CD1c-positive myeloid dendritic cell (primary cell): ENCODE data around the gene BARX2.

Experiments used
- DNase-seq: peaks from one replicate; pipeline ENCODE4 v3.0.0-alpha.2; 2016; ENCODE audit errors: extremely low spot score

Gene BARX2

DNA sequence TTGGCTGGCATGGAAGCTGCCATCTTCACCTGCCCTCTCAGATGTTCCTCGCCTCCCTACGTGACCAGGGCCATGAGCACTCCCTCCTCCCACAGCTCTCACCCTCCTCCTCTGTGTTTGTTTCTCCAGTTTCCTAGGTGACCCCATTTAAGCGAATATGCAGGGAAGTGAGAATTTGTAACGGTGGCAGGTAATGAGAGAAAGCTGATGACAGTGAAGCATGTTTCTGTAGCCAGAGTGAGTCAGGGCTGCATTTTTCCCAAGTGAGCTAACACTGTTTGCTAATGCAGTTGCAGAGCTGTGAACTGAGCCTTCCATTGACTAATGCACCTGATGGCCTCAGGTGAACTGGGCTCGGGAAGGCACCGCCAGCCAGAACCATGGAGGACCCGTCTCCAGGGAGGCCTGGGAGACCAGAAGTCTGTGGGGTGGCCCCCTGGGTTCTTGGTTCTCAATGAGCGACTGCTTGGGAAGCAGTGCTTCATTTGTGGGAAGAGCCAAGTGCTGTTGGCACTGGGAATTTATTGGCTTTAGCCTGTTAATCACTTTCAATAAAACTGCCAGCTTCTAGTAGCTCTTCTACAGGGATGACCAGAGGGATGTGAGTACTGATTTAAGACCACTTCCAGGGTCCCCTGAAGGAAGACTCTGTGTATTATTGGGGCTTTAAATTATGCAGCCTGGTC is 64.5 kb downstream of the BARX2 start:
- no peak for DNase-seq

DNA sequence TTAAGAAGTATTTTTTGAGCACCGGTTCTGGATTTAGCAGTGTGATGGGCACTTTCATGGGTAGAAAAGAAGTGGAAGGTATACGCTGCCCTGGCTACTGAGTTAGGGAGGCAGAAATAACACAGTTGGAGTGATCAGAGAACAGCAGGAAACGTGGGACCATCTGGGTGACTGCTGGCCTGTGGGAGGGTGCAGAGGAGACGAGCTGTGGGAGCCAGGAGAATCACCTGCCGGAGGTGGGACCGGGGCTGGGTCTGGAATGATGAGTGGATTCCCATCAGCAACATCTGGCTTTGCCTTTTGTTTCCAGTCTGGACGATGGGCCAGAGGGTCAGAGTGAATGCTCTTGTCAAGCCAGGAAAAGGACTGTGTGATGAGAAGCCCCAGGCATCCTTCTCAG is 66.5 kb downstream of the BARX2 start:
- DNase-seq, result no peak

DNA sequence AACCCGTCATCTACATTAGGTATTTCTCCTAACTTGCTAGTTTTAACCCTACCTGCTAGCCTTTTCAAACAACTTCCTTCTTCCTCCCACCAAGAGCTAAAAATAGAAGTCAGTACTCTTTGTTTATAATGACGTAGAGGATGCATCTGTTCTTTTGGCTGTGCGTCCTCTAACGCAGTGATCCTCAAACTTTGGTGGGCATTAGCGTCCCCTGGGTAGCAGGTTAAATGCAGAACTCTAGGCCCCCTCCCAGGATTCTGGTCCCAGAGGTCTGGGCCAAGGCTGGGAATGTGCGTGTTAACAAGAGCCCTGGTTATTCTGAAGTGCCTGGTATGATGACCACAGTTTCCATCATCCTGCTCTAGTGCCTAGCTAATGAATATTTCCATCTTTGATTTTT is 67.6 kb downstream of the BARX2 start:
- DNase-seq, result no peak

DNA sequence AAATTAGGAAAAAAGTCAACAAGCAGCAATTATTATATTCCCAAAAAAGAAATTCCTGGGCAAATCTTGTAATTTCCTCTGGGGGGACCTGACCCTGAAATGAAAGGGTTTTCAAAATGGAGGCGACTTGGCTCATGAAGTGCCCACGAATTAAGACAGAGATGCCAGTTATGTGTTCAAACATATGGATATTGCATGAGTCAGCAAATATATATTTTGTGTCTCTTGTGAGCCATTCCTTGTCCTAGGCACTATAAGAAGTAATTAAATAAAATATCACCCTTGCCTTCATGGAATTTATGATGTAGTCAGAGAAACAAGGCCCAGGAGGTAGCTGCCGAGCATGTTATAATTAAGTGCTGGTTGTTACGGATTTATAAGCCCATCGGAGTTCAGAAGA is 68.6 kb downstream of the BARX2 start:
- DNase-seq, result no peak

DNA sequence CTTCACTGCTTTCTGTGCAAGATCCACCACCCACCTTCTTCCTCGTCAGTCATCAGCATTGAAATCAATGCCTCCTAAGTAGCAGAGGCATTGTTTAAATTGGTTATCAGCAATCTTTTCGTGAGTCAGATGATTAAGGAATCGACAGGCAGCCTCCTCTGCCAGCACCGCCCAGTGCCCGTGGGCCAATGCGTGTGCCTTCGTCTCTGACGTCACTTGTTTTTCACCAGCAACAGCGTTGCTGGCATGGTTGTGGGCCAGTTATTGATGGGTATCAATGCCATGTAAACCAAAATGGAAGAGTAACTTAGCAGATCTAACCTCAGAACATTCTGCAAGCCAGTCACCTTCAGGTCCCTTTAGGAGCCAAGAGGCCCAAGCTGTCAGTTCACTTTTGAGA is 69.6 kb downstream of the BARX2 start:
- DNase-seq, result no peak

DNA sequence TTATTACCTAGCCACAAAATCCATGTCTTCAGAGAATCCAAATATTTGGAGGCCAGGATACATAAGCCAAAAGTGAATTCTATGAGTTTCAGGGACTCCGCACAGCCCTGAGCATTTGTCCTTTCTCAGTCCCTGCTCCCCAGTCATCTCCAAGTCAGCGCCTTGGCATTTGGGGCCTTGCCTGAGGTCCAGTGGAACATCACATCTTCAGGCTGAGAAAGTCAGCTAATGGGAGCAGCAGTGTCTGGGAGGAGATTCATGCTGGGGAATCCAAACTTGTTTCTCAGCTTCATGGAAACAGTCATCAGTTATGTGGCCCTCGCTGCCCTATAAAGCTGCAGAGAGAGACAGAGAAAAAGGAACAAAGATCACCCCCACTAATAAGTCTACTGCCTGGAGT is 70.9 kb downstream of the BARX2 start:
- DNase-seq, result no peak

DNA sequence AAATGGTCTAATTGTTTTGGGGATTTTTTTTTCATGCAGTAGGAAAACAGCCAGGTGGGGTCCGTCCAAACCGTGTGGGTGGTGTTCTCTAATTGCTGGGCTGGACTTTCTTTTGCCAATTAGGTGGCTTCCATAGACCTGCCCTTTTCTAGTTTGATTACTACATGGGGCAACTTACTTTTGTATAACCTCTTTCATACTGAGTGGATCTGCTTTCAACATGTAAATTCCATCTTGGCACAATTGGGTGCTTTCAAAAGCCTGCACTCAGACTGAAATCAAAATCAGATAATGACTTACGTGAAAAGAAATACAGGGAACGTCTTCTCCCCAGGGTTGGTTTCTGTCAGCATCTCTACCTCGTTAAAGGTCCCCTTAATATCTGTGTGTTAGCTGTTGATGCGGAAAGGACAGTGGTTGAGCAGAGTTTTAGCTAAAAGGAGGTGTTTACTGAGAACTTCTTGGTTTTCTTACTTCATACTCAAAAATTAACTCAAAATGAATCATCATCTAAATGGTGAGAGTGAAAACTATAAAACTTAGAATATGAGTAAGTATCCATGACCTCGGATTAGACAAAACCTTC is 72.1 kb downstream of the BARX2 start:
- DNase-seq, result no peak

DNA sequence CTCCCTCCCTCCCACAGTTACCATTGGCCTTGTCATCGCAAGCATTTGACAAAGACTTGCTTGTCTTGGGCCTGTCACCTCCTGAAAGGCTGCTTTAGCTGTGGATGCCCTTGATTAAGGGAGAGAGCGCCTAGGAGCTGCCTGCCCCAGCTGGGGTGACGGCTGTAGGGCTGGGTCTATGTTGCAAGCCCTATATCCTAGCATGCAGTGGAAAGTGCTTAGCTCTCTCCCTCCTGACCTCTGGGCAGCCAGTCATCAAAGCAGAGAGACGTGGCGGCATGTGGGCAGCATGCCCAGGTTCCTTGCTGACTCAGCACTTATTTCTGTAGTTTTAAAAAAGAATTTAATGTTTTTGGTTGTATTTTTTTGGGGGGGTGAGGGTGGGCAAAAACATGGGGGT is 75.9 kb downstream of the BARX2 start:
- no peak for DNase-seq

DNA sequence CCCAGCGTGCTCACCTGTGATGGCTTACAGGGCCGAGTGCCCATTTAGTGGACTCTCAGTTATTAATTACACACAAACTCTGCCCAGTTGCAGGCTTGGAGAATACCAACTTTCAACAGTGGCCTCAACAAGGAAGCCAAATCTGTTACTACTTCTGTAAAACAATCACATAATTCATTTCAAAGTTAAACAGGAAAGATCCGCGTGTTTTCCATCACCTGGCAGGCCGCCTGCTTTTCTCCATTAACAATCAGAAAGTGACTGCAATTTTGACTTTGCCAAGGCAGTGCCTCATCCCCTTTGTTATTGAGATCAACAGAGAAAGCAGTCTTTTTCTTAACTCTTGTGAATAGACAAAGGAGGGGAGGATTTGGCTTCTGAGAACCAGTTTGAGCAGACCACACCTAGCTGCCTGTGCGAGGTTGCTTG is 77.7 kb downstream of the BARX2 start:
- no peak for DNase-seq

DNA sequence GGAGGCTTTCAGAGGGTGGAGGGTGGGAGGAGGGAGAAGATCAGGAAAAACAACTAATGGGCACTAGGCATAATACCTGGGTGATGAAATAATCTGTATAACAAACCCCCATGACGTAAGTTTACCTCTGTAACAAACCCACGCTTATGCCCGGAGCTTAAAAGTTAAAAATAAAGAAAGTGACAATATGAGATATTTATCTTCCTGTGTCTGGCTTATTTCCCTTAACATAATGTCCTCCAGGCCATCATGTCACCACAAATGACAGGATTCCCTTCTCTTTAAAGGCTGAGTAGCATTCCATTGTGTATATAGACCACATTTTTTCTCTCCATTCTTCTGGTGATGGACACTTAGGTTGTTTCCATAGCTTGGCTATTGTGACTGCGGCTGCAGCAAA is 79.5 kb downstream of the BARX2 start:
- DNase-seq, result no peak

DNA sequence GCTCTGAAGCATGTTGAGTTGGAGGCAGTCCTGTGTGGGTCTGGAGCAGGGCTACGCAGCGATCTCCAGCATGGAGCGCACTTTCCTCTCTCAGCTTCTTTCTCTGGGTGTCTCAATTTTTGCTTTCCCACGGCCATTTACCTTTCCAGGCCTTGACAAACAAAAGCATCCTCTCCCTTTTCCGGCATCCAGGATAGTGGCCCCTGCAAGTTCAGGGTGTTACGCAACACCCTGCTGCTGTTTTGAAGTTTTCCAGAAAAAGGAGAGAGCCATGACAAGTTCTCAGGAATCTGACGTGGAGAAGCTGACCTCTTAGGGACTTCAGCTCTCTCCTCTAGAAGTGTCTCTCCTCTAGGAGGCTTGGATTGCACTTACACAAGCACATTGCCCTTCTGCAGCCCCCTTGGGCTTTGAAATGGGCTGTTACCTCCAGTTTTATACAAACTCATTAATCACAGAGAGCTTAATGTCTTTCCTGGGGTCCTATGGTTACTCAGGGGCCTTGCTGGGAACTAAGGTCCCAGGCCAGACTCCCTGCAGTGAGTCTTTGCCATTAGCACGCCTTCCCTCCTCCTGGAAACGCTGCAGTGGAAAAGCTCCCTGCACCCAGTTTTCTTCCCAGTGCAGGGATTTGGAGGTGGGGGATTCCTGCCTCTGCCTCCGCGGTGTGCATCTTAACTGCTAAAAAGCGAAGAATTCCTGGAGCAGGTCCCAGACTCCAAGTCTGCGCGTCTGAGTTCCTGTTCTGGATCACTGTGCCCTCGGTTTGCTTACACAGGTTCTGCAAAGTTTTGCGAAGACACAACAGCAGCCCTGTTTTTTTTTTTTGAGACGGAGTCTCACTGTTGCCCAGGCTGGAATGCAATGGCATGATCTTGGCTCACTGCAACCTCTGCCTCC is 80.4 kb downstream of the BARX2 start:
- DNase-seq, result no peak

DNA sequence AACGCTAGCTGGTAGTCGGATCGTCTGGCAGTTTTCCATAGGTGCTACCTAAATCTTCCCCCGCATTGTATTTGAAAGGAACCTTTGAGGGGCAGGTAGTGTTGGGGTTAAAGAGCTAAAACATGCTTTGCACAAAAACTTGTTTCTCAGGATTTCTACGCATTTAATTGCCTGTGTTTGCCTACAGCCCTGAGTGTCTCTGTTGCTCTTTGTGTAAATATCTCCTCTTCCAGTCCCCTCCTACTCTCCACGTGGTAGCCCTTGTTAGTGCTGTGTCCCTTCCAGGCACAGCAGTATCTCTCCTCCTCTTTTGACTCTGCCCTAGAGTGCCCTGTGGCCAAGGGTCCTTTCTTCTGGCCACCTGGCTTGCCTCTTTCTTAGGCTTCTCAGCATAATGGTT is 81.7 kb downstream of the BARX2 start:
- no peak for DNase-seq

DNA sequence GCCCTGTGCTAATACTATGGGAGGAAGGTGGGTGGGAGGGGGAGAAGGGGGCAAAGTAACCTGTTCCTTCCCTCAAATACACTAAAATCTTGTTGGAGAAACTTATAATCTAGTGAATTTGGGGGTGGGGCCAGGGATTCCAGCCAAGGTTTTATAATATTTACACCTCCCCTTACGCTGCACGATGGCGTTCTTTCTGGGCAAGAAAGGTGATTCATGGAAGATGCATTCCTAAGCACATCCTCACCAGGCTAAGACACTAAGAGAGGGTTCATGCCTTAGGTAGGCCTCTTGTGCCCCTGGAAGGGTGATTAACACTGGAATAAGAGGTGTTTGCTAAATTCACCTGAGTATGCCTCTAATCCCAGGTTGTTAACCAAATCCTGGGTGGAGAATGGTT is 82.6 kb downstream of the BARX2 start:
- DNase-seq, result no peak

DNA sequence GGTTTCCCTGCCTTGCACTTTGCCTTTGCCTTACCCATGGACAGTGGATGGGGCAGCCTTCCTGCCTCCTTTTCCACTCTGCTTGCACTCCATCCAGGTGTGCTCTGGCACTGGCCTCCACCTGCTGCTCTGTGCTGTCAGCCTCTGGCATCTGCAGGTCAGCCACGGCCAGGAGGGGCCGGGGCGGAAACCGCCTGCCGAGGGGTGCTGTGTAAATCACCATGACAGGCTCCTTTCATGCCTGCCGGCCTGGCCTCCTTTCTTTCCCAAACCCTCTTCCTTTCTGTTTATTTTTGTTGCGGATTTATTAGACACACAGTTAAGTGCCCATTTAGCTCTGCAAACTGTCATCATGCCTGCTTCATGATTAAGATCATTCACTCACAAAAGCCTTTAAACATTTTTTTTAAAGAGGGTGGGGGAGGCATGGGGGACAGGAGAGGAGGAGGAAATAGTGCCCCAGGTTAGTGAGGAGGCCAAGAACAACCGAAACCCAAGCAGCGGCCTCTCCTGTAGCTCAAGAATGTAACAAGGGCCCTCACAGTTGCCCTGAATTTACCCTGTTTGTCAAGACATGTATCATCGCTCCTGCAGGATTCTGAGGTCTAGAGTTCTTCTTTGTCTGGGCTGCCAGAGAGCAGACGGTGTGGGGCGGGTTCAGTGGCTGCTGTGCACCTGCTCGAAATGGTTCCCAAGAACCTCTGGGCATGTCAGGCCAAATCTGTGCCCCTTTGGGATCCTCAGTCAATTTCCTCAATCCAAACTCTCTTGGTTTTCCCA is 83.3 kb downstream of the BARX2 start:
- DNase-seq, result no peak

DNA sequence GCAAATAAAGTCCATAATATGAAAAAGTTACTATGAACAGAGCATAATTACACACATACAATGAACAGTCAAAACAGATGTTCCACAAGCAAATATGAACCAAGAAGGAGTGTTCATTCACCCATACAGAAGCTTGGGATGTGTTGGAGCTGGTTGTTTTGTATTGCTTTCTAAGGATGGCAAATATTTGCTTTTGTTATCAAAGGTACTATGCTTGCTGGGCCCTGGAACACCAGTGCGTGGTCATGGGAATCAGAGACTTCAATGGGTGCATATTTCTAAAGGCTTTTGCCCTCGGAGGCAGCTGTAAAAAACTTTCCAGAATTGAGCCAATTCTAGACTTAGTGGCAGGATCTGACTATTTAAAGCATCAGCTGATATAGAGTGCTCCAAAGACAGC is 85.1 kb downstream of the BARX2 start:
- DNase-seq, result no peak

DNA sequence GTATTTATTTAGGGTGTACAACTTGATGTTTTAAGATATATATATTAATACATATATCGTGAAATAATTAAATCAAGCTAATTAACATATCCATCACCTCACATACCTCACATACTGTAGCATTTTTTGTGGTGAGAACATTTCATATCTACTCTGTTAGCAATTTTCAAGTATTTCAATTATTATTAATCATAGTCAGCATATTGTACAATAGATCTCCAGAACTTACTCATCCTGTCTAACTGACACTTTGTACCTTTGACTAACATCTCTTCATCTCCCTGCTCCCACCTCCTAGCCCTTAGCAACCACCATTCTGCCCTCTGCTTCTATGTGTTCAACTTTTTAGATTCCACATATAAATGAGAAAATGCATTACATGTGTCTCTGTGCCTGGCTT is 108.4 kb downstream of the BARX2 start:
- no peak for DNase-seq

DNA sequence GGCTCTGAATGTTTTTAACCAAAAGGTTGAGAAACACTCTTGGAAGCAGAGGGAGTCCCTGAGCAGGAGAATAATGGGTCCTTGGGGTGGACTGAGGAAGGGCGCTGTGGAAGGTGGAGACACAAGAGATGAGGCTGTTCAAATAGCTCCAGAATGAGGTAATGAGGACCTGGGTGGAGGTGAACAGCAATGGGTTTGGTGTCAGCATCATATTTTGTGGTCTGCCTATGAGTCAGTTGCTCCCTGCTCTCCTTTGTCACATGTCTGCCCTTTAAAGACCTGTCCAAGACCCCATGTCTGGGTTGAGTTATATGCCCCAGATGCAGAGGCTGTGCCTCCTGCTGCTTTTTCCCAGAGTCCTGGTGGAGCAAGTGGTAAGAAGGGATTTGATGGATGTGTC is 113.6 kb downstream of the BARX2 start:
- DNase-seq, result no peak

DNA sequence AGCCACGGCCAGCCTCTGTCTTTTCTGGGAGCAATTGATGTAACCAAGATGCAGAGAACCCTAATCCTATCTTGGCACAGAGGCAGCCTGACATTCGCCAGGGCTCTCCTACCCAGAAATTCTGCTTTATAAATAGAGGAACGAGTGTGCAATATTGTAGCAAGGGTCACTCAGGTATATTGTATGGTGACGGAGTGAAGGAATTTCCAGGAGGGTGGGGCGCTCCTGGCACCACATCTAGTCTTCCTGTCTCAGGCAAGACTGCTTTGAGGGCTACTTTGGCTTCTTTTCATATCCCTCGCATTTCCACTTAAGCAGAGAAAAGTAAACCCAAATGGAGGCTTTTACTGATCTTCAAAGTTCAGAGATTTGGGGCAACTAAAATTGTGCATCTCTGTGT is 114.4 kb downstream of the BARX2 start:
- no peak for DNase-seq

DNA sequence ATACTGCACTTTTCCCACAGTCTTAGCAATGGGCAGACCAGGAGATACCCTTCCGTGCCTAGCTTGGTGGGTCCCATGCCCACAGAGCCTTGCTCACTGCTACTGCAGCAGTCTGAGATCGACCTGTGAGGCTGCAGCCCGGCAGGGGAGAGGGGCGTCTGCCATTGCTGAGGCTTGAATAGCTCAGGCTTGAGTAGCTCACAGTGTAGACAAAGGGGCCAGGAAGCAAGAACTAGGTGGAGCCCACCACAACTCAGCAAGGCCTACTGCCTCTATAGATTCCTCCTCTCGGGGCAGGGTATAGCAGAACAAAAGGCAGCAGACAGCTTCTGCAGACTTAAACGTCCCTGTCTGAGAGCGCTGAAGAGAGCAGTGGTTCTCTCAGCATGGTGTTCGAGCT is 118.1 kb downstream of the BARX2 start:
- no peak for DNase-seq
